Endothelial cell of umbilical vein (primary cell): Measurements from ENCODE around the gene HOXC13. TPM values are rescaled to one million over a fixed set of nuclear protein-coding genes. Genes with fewer than 3 reads are reported as not detected.

ENCODE experiments used
- BruUV-seq: library from RNA; stranded (reverse); fragments of 400-500 nt; replicated peaks from 2 replicates; lab custom pipeline; 2021; lab: Mats Ljungman, UMichigan
- CTCF ChIA-PET: fragments of 300-600, 350-600 bp; sonication (Branson Sonifier 250); formaldehyde crosslinking; loops from one replicate; lab custom pipeline; 2021; ENCODE audit warnings: antibody characterized with exemption, inconsistent platforms; lab: Charles Lee
- POLR2A ChIA-PET: fragments of 300-600, 350-600 bp; sonication (Branson Sonifier 250); formaldehyde crosslinking; loops from one replicate; lab custom pipeline; 2021; ENCODE audit warnings: antibody characterized with exemption, inconsistent platforms; lab: Charles Lee
- DNase-seq: peaks from one replicate; pipeline ENCODE4 v3.0.0-alpha.2; 2011; ENCODE audit warnings: low read depth, low spot score
- FAIRE-seq: peaks from 2 replicates; lab custom pipeline; 2011; peaks lifted over from hg19 to GRCh38; lab: Jason Lieb, UNC
- H2AFZ ChIP-seq: 2 replicates; pipeline ENCODE4 v1.6.0; 2012; ENCODE audit warnings: low read depth, low read length, control low read depth, inconsistent platforms
- H3K27ac ChIP-seq: 2 replicates; pipeline ENCODE4 v1.5.1; 2011; ENCODE audit warnings: low read depth, mild to moderate bottlenecking, control low read depth, low read length, moderate library complexity; ENCODE audit not compliant: insufficient read depth
- H3K27me3 ChIP-seq, 2 experiments: 2 replicates each; pipeline versions ENCODE4 v1.6.0 to v1.6.1; 2011; ENCODE audit warnings: low read length in 2 of 2, mixed read lengths in 1 of 2; ENCODE audit not compliant: control insufficient read depth in 2 of 2, insufficient read depth in 2 of 2
- H3K36me3 ChIP-seq, 2 experiments: 2 replicates in 1 of 2; 3 replicates in 1 of 2; pipeline ENCODE4 v1.5.1; 2011; ENCODE audit warnings: low read length in 2 of 2, mild to moderate bottlenecking in 1 of 2, moderate library complexity in 1 of 2; ENCODE audit not compliant: control insufficient read depth in 2 of 2, insufficient read depth in 2 of 2; ENCODE audit errors: extremely low read depth in 1 of 2
- H3K4me1 ChIP-seq: 3 replicates; pipeline ENCODE4 v1.5.1; 2011; ENCODE audit warnings: mild to moderate bottlenecking, low read length; ENCODE audit not compliant: control insufficient read depth, insufficient read depth; ENCODE audit errors: extremely low read depth
- H3K4me2 ChIP-seq: 2 replicates; pipeline ENCODE4 v1.6.1; 2011; ENCODE audit warnings: low read length, control low read depth, mixed read lengths; ENCODE audit not compliant: insufficient read depth
- H3K4me3 ChIP-seq, 3 experiments: fragments of 200-600 bp in 1 of 3; sonication (generic), shearing (Covaris generic) in 1 of 3; replicated peaks in 1 of 3; 2 replicates each; pipeline ENCODE4 v1.5.1; 2011 to 2016; ENCODE audit warnings: control low read depth in 3 of 3, low read length in 3 of 3, mild to moderate bottlenecking in 2 of 3, inconsistent platforms in 1 of 3, low read depth in 1 of 3, moderate library complexity in 1 of 3; ENCODE audit not compliant: insufficient read depth in 1 of 3
- H3K79me2 ChIP-seq: 2 replicates; pipeline ENCODE4 v1.6.0; 2012; ENCODE audit warnings: low read length, inconsistent platforms; ENCODE audit not compliant: control insufficient read depth, insufficient read depth
- H3K9ac ChIP-seq: replicated peaks from 2 replicates; pipeline ENCODE3; 2011; ENCODE audit warnings: low read length, control low read depth; ENCODE audit not compliant: insufficient read depth; ENCODE audit errors: extremely low read depth
- H3K9me1 ChIP-seq: replicated peaks from 3 replicates; pipeline ENCODE4 v1.6.0; 2011; ENCODE audit warnings: mild to moderate bottlenecking, low read length; ENCODE audit not compliant: control insufficient read depth, insufficient read depth; ENCODE audit errors: extremely low read depth
- H3K9me3 ChIP-seq: replicated peaks from 2 replicates; pipeline ENCODE4 v1.5.1; 2012; ENCODE audit warnings: low read length, inconsistent platforms; ENCODE audit not compliant: control insufficient read depth, insufficient read depth
- H4K20me1 ChIP-seq: replicated peaks from 2 replicates; pipeline ENCODE3; 2011; ENCODE audit warnings: mild to moderate bottlenecking, low read length; ENCODE audit not compliant: control insufficient read depth, insufficient read depth; ENCODE audit errors: extremely low read depth
- EZH2 ChIP-seq: IDR thresholded peaks from 2 replicates; pipeline ENCODE4 v1.6.1; 2012; ENCODE audit warnings: borderline replicate concordance, low read depth, mild to moderate bottlenecking, moderate library complexity, low read length, inconsistent platforms; ENCODE audit not compliant: severe bottlenecking
- GATA2 ChIP-seq: IDR thresholded peaks from 2 replicates; pipeline ENCODE4 v1.7.0; 2011; ENCODE audit warnings: low read depth, mild to moderate bottlenecking, moderate library complexity, mixed read lengths, low read length; ENCODE audit not compliant: insufficient read length, insufficient read depth
- JUN ChIP-seq: IDR thresholded peaks from 2 replicates; pipeline ENCODE4 v1.6.1; 2011; ENCODE audit warnings: borderline replicate concordance, low read depth; ENCODE audit not compliant: insufficient read length, insufficient read depth
- MYC ChIP-seq: IDR thresholded peaks from one replicate; pipeline ENCODE4 v1.6.1; 2011; ENCODE audit warnings: mild to moderate bottlenecking, low read depth, low read length
- POLR2A ChIP-seq: IDR thresholded peaks from 2 replicates; pipeline ENCODE4 v1.6.1; 2012; ENCODE audit warnings: low read depth, mild to moderate bottlenecking, control low read depth, low read length
- POLR2AphosphoS5 ChIP-seq: IDR thresholded peaks from 2 replicates; pipeline ENCODE4 v1.6.1; 2012; ENCODE audit warnings: low read depth, mild to moderate bottlenecking, control low read depth, low read length, moderate library complexity; ENCODE audit not compliant: insufficient read depth
- dilution Hi-C: fragments of 300-500 bp; cut with MboI; formaldehyde crosslinking; loops from one replicate; pipeline ENCODE4 v1.15.0; 2019; ENCODE audit warnings: low sequenced_read_pairs; ENCODE audit not compliant: extremely low pct_ligation_motif_present
- intact Hi-C: fragments of 100-400 bp; cut with micrococcal nuclease; formaldehyde crosslinking; loops from one replicate; pipeline ENCODE4 v1.10.0; 2022
- polyA plus RNA-seq, 4 experiments: library from polyadenylated mRNA; depleted of rRNA in 3 of 4; stranded (reverse) in 3 of 4; unstranded in 1 of 4; fragments of >200 nt; gene quantifications; 2 replicates each; pipeline versions ENCODE4 v1.2.1 to v1.2.3, GENCODE V29; 2011 to 2012; ENCODE audit warnings: missing spikeins in 1 of 4
- total RNA-seq: library from RNA; stranded (reverse); gene quantifications from 2 replicates; pipeline ENCODE4 v1.2.3, GENCODE V29; 2021

Gene HOXC13
- total and polyA plus RNA-seq, 2 donors (not counting 3 experiments of a cell fraction or from before 2014, with no cell fraction given), result not detected

GRCh38 chr12:53930591-53931255 lies 7.9 kb upstream of the HOXC13 start:
- Histone ChIP-seq H3K9me1 (no peaks in the 10 kb centered on the region), H3K4me2 (no peak overlapping the region), H3K9ac (no peak overlapping the region), H3K4me3 (no peak overlapping the region), H3K36me3 (no peaks in the 10 kb centered on the region), H3K27me3 (peaks cover 90 to 100% of the 10 kb centered on the region in 2 experiments), H3K9me3 (no peaks in the 10 kb centered on the region), H3K27ac (no peak overlapping the region), H2AFZ (no peak overlapping the region), H3K4me1 (no peaks in the 10 kb centered on the region), H4K20me1 (no peaks in the 10 kb centered on the region), H3K79me2 (no peaks in the 10 kb centered on the region)
- no peak for FAIRE-seq
- intact Hi-C loops, result no loop called here
- DNase-seq, result no peak
- ChIA-PET CTCF (no interaction called here), POLR2A (no interaction called here)
- TF ChIP-seq JUN (no peak), GATA2 (no peak), EZH2 (peak; percentile 3)
- dilution Hi-C loops, result no loop called here
- BruUV-seq, result no TSS peak

- FAIRE-seq (no peak), DNase-seq (no peak)
- Histone ChIP-seq H3K9me1 (no peaks in the 10 kb centered on the region), H3K27me3 (peaks cover 90 to 100% of the 10 kb centered on the region in 2 experiments), H3K9ac (no peak overlapping the region), H3K4me3 (no peak overlapping the region), H4K20me1 (no peaks in the 10 kb centered on the region), H3K27ac (no peak overlapping the region), H2AFZ (no peak overlapping the region), H3K36me3 (no peaks in the 10 kb centered on the region), H3K4me2 (no peak overlapping the region), H3K9me3 (no peaks in the 10 kb centered on the region), H3K79me2 (no peaks in the 10 kb centered on the region), H3K4me1 (no peaks in the 10 kb centered on the region)
- no TSS peak for BruUV-seq
- ChIA-PET CTCF (no interaction called here), POLR2A (no interaction called here)
- dilution Hi-C loops (no loop called here), intact Hi-C loops (no loop called here)
- TF ChIP-seq EZH2 (no peak), MYC (no peak), POLR2AphosphoS5 (no peak), POLR2A (no peak)
Measured at GRCh38 chr12:53931844-53932581, 6.6 kb upstream of the HOXC13 start.
